B cell (primary cell): ENCODE measurements around the gene HSFX2. TPM values are rescaled to one million over a fixed set of nuclear protein-coding genes. Genes with fewer than 3 reads are reported as not detected.
"Not testable (repeated sequence)": the region's sequence is repeated elsewhere in the genome, so short reads cannot be mapped to it uniquely, and the experiment has no call there.

ENCODE experiments used
- ATAC-seq: fragments of 200-7000 bp; cut with Tn5 transposase; one replicate; pipeline ENCODE4 v1.10.0; 2021; ENCODE audit warnings: low read depth, mild to moderate bottlenecking, moderate number of reproducible peaks, moderate library complexity
- CTCF ChIA-PET: fragments of 350-600 bp; sonication (Branson Sonifier 250); formaldehyde crosslinking; loops from one replicate; lab custom pipeline; 2021; ENCODE audit warnings: antibody characterized with exemption, inconsistent platforms; lab: Charles Lee
- POLR2A ChIA-PET: fragments of 350-600 bp; sonication (Branson Sonifier 250); formaldehyde crosslinking; loops from one replicate; lab custom pipeline; 2021; ENCODE audit warnings: antibody characterized with exemption; lab: Charles Lee
- DNase-seq: peaks from one replicate; pipeline ENCODE4 v3.0.0; 2013
- H2AFZ ChIP-seq: 2 replicates; pipeline ENCODE4 v1.6.1; 2012; ENCODE audit warnings: mild to moderate bottlenecking, low read depth, low read length; ENCODE audit not compliant: insufficient read depth, poor library complexity, severe bottlenecking
- H3K27ac ChIP-seq, 2 donors: 1 replicate in 1 of 2; 2 replicates in 1 of 2; pipeline ENCODE4 v1.5.1; 2012 to 2013; ENCODE audit warnings: low read length in 2 of 2, mild to moderate bottlenecking in 2 of 2, moderate library complexity in 1 of 2
- H3K27me3 ChIP-seq, 4 experiments: fragments of 200-600 bp in 1 of 4; sonication (generic) in 1 of 4; replicated peaks in 1 of 4; 1 replicate in 2 of 4; 2 replicates in 2 of 4; pipeline versions ENCODE4 v1.6.1 to v1.7.0; 2013 to 2016; ENCODE audit warnings: low read length in 3 of 4, mild to moderate bottlenecking in 2 of 4, mixed read lengths in 1 of 4, moderate library complexity in 1 of 4; ENCODE audit not compliant: insufficient read depth in 4 of 4, control insufficient read depth in 3 of 4; ENCODE audit errors: control extremely low read depth in 1 of 4
- H3K36me3 ChIP-seq, 2 experiments: replicated peaks in 1 of 2; 1 replicate in 1 of 2; 2 replicates in 1 of 2; pipeline versions ENCODE4 v1.6.1 to v1.7.1; 2013; ENCODE audit warnings: low read length in 1 of 2; ENCODE audit not compliant: insufficient read depth in 2 of 2, control insufficient read depth in 1 of 2; ENCODE audit errors: control extremely low read depth in 1 of 2, extremely low read depth in 1 of 2
- H3K4me1 ChIP-seq, 2 donors: fragments of 200-600 bp in 1 of 2; sonication (generic) in 1 of 2; 1 replicate in 1 of 2; 2 replicates in 1 of 2; pipeline versions ENCODE4 v1.5.1 to v1.6.1; 2013 to 2017; ENCODE audit warnings: low read length in 2 of 2; ENCODE audit not compliant: control insufficient read depth in 2 of 2, insufficient read depth in 2 of 2
- H3K4me2 ChIP-seq: replicated peaks from 2 replicates; pipeline ENCODE3; 2012; ENCODE audit warnings: mild to moderate bottlenecking, low read depth, low read length; ENCODE audit not compliant: poor library complexity, severe bottlenecking
- H3K4me3 ChIP-seq, 5 experiments: fragments of 200-600 bp in 1 of 5; sonication (generic) in 1 of 5; 1 replicate in 3 of 5; 2 replicates in 2 of 5; pipeline versions ENCODE4 v1.5.1 to v1.7.0; 2011 to 2016; ENCODE audit warnings: low read length in 4 of 5, mild to moderate bottlenecking in 4 of 5, low read depth in 2 of 5, control low read depth in 1 of 5, moderate library complexity in 1 of 5; ENCODE audit not compliant: insufficient read depth in 1 of 5; ENCODE audit errors: control extremely low read depth in 1 of 5, extremely low read depth in 1 of 5
- H3K79me2 ChIP-seq: fragments of 200-600 bp; sonication (generic); one replicate; pipeline ENCODE4 v1.6.0; 2016; ENCODE audit warnings: low read length; ENCODE audit not compliant: control insufficient read depth, insufficient read depth
- H3K9ac ChIP-seq: fragments of 200-600 bp; sonication (generic); 2 replicates; pipeline ENCODE4 v1.6.1; 2017; ENCODE audit warnings: mild to moderate bottlenecking, low read length, moderate library complexity
- H3K9me3 ChIP-seq, 3 donors: one replicate each; pipeline versions ENCODE4 v1.6.1 to v1.7.1; 2013; ENCODE audit warnings: low read length in 2 of 3; ENCODE audit not compliant: control insufficient read depth in 2 of 3, insufficient read depth in 1 of 3; ENCODE audit errors: control extremely low read depth in 1 of 3
- H4K20me1 ChIP-seq: 2 replicates; pipeline ENCODE4 v1.6.0; 2012; ENCODE audit warnings: mild to moderate bottlenecking, low read length; ENCODE audit not compliant: insufficient read depth, control insufficient read depth, poor library complexity, severe bottlenecking
- H3K27ac Mint-ChIP-seq: one replicate; pipeline ENCODE4 v1.8.0; 2021; ENCODE audit warnings: mixed read lengths
- H3K27me3 Mint-ChIP-seq: one replicate; pipeline ENCODE4 v1.8.0; 2021; ENCODE audit warnings: mixed read lengths
- H3K4me1 Mint-ChIP-seq: one replicate; pipeline ENCODE4 v1.8.0; 2021; ENCODE audit warnings: mixed read lengths
- H3K4me3 Mint-ChIP-seq: one replicate; pipeline ENCODE4 v1.8.0; 2021; ENCODE audit warnings: mixed read lengths
- H3K9me3 Mint-ChIP-seq: one replicate; pipeline ENCODE4 v1.8.0; 2022; ENCODE audit warnings: mixed read lengths; ENCODE audit not compliant: insufficient read depth
- WGBS: methylation state at CpG from one replicate; pipeline ENCODE4 v1.1.5; 2013; ENCODE audit warnings: missing lambda C conversion rate; ENCODE audit not compliant: insufficient coverage; 5-methylcytosine and 5-hydroxymethylcytosine counted together
- intact Hi-C: fragments of 100-400 bp; cut with micrococcal nuclease; formaldehyde crosslinking; loops from one replicate; pipeline ENCODE4 v1.10.0; 2022
- polyA plus RNA-seq: library from polyadenylated mRNA; depleted of rRNA; stranded (reverse); fragments of >200 nt; gene quantifications from 2 replicates; pipeline ENCODE4 v1.2.3, GENCODE V29; 2012
- total RNA-seq, 2 donors: library from RNA; stranded (reverse); fragments of 120-200 nt in 1 of 2; gene quantifications; 1 replicate in 1 of 2; 2 replicates in 1 of 2; pipeline versions ENCODE4 v1.2.3 to v1.2.4, GENCODE V29; 2013 to 2022

Gene HSFX2
- total and polyA plus RNA-seq, 2 donors (not counting 1 experiment from before 2014, with no cell fraction given) = 1.6 to 1.9 TPM

- H3K79me2 ChIP-seq, H3K36me3 ChIP-seq, H3K4me1 ChIP-seq, H3K27ac ChIP-seq, intact Hi-C loops, H3K27me3 ChIP-seq, H3K9me3 ChIP-seq, H3K27ac Mint-ChIP-seq, POLR2A ChIA-PET, H3K9me3 Mint-ChIP-seq, H3K4me3 Mint-ChIP-seq, DNase-seq, H4K20me1 ChIP-seq, H3K4me2 ChIP-seq, H3K4me3 ChIP-seq, H3K9ac ChIP-seq, H3K27me3 Mint-ChIP-seq, ATAC-seq, H2AFZ ChIP-seq, CTCF ChIA-PET, H3K4me1 Mint-ChIP-seq: not testable (repeated sequence)
- WGBS = no CpG with 5 or more reads among the region's 3 CpGs
Observed at GRCh38 chrX:149547782-149548181, 47.3 kb downstream of the HSFX2 start.

- intact Hi-C loops, H3K4me1 Mint-ChIP-seq, H3K36me3 ChIP-seq, H3K9me3 Mint-ChIP-seq, H3K4me2 ChIP-seq, H3K4me3 ChIP-seq, H2AFZ ChIP-seq, H3K9me3 ChIP-seq, H3K4me3 Mint-ChIP-seq, H3K27me3 ChIP-seq, H4K20me1 ChIP-seq, CTCF ChIA-PET, H3K79me2 ChIP-seq, H3K9ac ChIP-seq, H3K27ac Mint-ChIP-seq, H3K4me1 ChIP-seq, ATAC-seq, H3K27ac ChIP-seq, DNase-seq, H3K27me3 Mint-ChIP-seq: not testable (repeated sequence)
- no CpG with 5 or more reads among the region's 1 CpG for WGBS
- POLR2A ChIA-PET = interaction anchor here (0.6 kb wide), 1 partner anchor 28 kb away, joined by 3 read pairs; no protein-coding TSS in a partner anchor
Observed at GRCh38 chrX:149546962-149547361, 48.2 kb downstream of the HSFX2 start.

GRCh38 chrX:149545545-149546543 lies 49.3 kb downstream of the HSFX2 start:
- ATAC-seq, H3K27me3 ChIP-seq, H3K9me3 Mint-ChIP-seq, H3K27ac ChIP-seq, H2AFZ ChIP-seq, CTCF ChIA-PET, H3K4me3 ChIP-seq, H3K79me2 ChIP-seq, H3K4me2 ChIP-seq, H3K9me3 ChIP-seq, H3K4me3 Mint-ChIP-seq, H3K36me3 ChIP-seq, intact Hi-C loops, H3K4me1 Mint-ChIP-seq, DNase-seq, H3K27me3 Mint-ChIP-seq, H3K4me1 ChIP-seq, H3K9ac ChIP-seq, H4K20me1 ChIP-seq: not testable (repeated sequence)
- POLR2A ChIA-PET = interaction anchor here (0.6 kb wide), 1 partner anchor 27 kb away, joined by 3 read pairs; no protein-coding TSS in a partner anchor
- peak overlapping the region; percentile 41 for H3K27ac Mint-ChIP-seq
- WGBS = no CpG with 5 or more reads among the region's 29 CpGs
